ENCODE data around the gene CCS.
"Not testable (repeated sequence)": the region's sequence is repeated elsewhere in the genome, so short reads cannot be mapped to it uniquely, and the experiment has no call there.

The CCS gene

GRCh38 chr11:66592457-66593302 is at the start of gene CCS, which contains the start of gene CCDC87:
Gene CCS, plus strand, starts transcription at chr11:66593185. Its CDS starts 77 bp downstream, at chr11:66593262.
Gene CCDC87, minus strand, starts transcription at chr11:66593063. Its CDS starts 48 bp downstream, at chr11:66593015.
- DNase-seq (ENCODE audit: low read depth, low spot score) = peak; percentile 95
- peak within 1 kb of the TSS; percentile 75 for H3K4me3 ChIP-seq (ENCODE audit: low read depth, low read length)
- in situ Hi-C loops (cut with HindIII; ENCODE audit: low sequenced_read_pairs) = no loop called here
- peak; percentile 67 for TF ChIP-seq CTCF (IDR thresholded peaks at IDR 0.05; ENCODE audit: low read depth, low read length)

- peak; percentile 70 for TF ChIP-seq CTCF (IDR thresholded peaks at IDR 0.05; ENCODE audit: low read depth, low read length)
- H3K4me3 ChIP-seq (ENCODE audit: low read depth, low read length) = no peak overlapping the region
- in situ Hi-C loops (cut with HindIII; ENCODE audit: low sequenced_read_pairs) = no loop called here
- peak; percentile 46 for DNase-seq (ENCODE audit: low read depth, low spot score)
These were observed 49.5 kb upstream of the CCS start for GRCh38 chr11:66543263-66544107.

GRCh38 chr11:66544952-66545351 is 48.0 kb upstream of the CCS start:
- in situ Hi-C loops (cut with HindIII; ENCODE audit: low sequenced_read_pairs); DNase-seq (ENCODE audit: low read depth, low spot score): not testable (repeated sequence)
- H3K4me3 ChIP-seq (ENCODE audit: low read depth, low read length) = peak overlapping the region; percentile 71

GRCh38 chr11:66545701-66546367 is 47.2 kb upstream of the CCS start, which contains the start of gene ZDHHC24:
Gene ZDHHC24, minus strand, starts transcription at chr11:66546048. Its CDS starts 45 bp downstream, at chr11:66546003.
- DNase-seq (ENCODE audit: low read depth, low spot score) = peak; percentile 99
- peak within 1 kb of the TSS; percentile 71 for H3K4me3 ChIP-seq (ENCODE audit: low read depth, low read length)
- TF ChIP-seq CTCF (IDR thresholded peaks at IDR 0.05; ENCODE audit: low read depth, low read length) = no peak
- in situ Hi-C loops (cut with HindIII; ENCODE audit: low sequenced_read_pairs) = no loop called here

GRCh38 chr11:66546368-66546965 is 46.5 kb upstream of the CCS start, which contains the start of gene ACTN3:
Gene ACTN3, plus strand, starts transcription at chr11:66546903. Its CDS starts 35 bp downstream, at chr11:66546938.
- H3K4me3 ChIP-seq (ENCODE audit: low read depth, low read length) = peak within 1 kb of the TSS; percentile 71
- in situ Hi-C loops (cut with HindIII; ENCODE audit: low sequenced_read_pairs) = no loop called here
- no peak for DNase-seq (ENCODE audit: low read depth, low spot score)
- no peak for TF ChIP-seq CTCF (IDR thresholded peaks at IDR 0.05; ENCODE audit: low read depth, low read length)

- no peak overlapping the region for H3K4me3 ChIP-seq (ENCODE audit: low read depth, low read length)
- no peak for TF ChIP-seq CTCF (IDR thresholded peaks at IDR 0.05; ENCODE audit: low read depth, low read length)
- in situ Hi-C loops (cut with HindIII; ENCODE audit: low sequenced_read_pairs) = no loop called here
- DNase-seq (ENCODE audit: low read depth, low spot score) = no peak
These were observed 45.9 kb upstream of the CCS start for GRCh38 chr11:66546966-66547661.

Measured in astrocyte of the spinal cord (primary cell).